Parathyroid adenoma (tissue), 2 donors: ENCODE data around the gene ANKRD34C.
"Not testable (repeated sequence)": the region's sequence is repeated elsewhere in the genome, so short reads cannot be mapped to it uniquely, and the experiment has no call there.

Experiments used
- H2AFZ ChIP-seq: fragments of 300-600 bp; sonication (generic); one replicate; pipeline ENCODE4 v1.7.0; 2017; ENCODE audit warnings: antibody characterized with exemption, mild to moderate bottlenecking
- H3K27ac ChIP-seq: fragments of 300-600 bp; sonication (generic); one replicate; pipeline ENCODE4 v1.7.0; 2017
- H3K27me3 ChIP-seq: fragments of 300-600 bp; sonication (generic); one replicate; pipeline ENCODE4 v1.7.0; 2017; ENCODE audit warnings: low read length; ENCODE audit not compliant: control insufficient read depth, insufficient read depth
- H3K36me3 ChIP-seq: fragments of 300-600 bp; sonication (generic); one replicate; pipeline ENCODE4 v1.7.0; 2017; ENCODE audit warnings: low read length; ENCODE audit not compliant: control insufficient read depth, insufficient read depth
- H3K4me1 ChIP-seq: fragments of 300-600 bp; sonication (generic); one replicate; pipeline ENCODE4 v1.7.0; 2017; ENCODE audit warnings: control low read depth
- H3K4me2 ChIP-seq: fragments of 300-600 bp; sonication (generic); one replicate; pipeline ENCODE4 v1.7.0; 2017; ENCODE audit warnings: low read length
- H3K4me3 ChIP-seq: fragments of 300-600 bp; sonication (generic); one replicate; pipeline ENCODE4 v1.7.0; 2017; ENCODE audit warnings: low read depth, low read length
- H3K79me2 ChIP-seq: fragments of 300-600 bp; sonication (generic); one replicate; pipeline ENCODE4 v1.7.0; 2017; ENCODE audit warnings: control low read depth
- H3K9ac ChIP-seq: fragments of 300-600 bp; sonication (generic); one replicate; pipeline ENCODE4 v1.7.0; 2017; ENCODE audit warnings: mild to moderate bottlenecking
- H3K9me3 ChIP-seq: fragments of 300-600 bp; sonication (generic); one replicate; pipeline ENCODE4 v1.7.0; 2017; ENCODE audit warnings: low read length; ENCODE audit not compliant: control insufficient read depth
- CTCF ChIP-seq: fragments of 300-600 bp; sonication (generic); IDR thresholded peaks from one replicate; pipeline ENCODE4 v1.7.0; 2017; ENCODE audit warnings: antibody characterized with exemption, mild to moderate bottlenecking
- donor health status: primary hyperparathyroidism.

Gene ANKRD34C

GRCh38 chr15:79314186-79314585 lies 31.7 kb downstream of the ANKRD34C start:
- Histone ChIP-seq H3K4me3 (no peak overlapping the region), H3K36me3 (no peaks in the 10 kb centered on the region), H3K27ac (no peak overlapping the region), H3K4me1 (no peaks in the 10 kb centered on the region), H3K4me2 (no peak overlapping the region), H2AFZ (no peak overlapping the region), H3K9ac (no peak overlapping the region), H3K9me3 (no peaks in the 10 kb centered on the region), H3K27me3 (no peaks in the 10 kb centered on the region), H3K79me2 (no peaks in the 10 kb centered on the region)
- TF ChIP-seq CTCF = no peak

DNA sequence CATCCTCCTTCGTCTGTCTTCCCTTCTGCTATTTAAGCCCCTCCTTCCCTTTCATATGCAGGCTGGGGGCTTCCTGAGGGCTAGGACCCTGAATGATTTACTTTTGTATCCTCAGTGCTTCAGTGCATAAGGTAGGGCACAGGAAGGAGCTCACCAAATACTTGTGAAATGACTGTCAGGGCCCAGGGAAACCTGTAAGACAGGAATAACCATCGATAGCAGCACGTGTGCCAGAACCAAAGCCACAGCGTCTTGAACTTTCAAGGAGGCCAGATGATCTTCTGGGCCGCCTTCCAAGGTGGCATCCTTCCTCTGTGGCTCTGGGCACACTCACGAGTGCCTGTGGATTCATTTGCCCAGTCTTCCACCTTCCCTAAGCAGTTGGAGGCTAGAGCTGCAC lies 32.3 kb downstream of the ANKRD34C start:
- no peak overlapping the region for H3K27ac ChIP-seq
- no peak overlapping the region for H2AFZ ChIP-seq
- no peak overlapping the region for H3K9ac ChIP-seq
- no peaks in the 10 kb centered on the region for H3K27me3 ChIP-seq
- no peak overlapping the region for H3K4me2 ChIP-seq
- no peak for TF ChIP-seq CTCF
- no peaks in the 10 kb centered on the region for H3K79me2 ChIP-seq
- no peaks in the 10 kb centered on the region for H3K36me3 ChIP-seq
- H3K9me3 ChIP-seq = no peaks in the 10 kb centered on the region
- no peak overlapping the region for H3K4me3 ChIP-seq
- H3K4me1 ChIP-seq = no peaks in the 10 kb centered on the region

GRCh38 chr15:79315623-79316328 lies 33.3 kb downstream of the ANKRD34C start:
- no peaks in the 10 kb centered on the region for H3K27me3 ChIP-seq
- H3K36me3 ChIP-seq = no peaks in the 10 kb centered on the region
- no peaks in the 10 kb centered on the region for H3K4me1 ChIP-seq
- TF ChIP-seq CTCF = no peak
- no peak overlapping the region for H3K9ac ChIP-seq
- no peaks in the 10 kb centered on the region for H3K79me2 ChIP-seq
- H3K27ac ChIP-seq = no peak overlapping the region
- H2AFZ ChIP-seq = no peak overlapping the region
- no peak overlapping the region for H3K4me3 ChIP-seq
- no peak overlapping the region for H3K4me2 ChIP-seq
- no peaks in the 10 kb centered on the region for H3K9me3 ChIP-seq

DNA sequence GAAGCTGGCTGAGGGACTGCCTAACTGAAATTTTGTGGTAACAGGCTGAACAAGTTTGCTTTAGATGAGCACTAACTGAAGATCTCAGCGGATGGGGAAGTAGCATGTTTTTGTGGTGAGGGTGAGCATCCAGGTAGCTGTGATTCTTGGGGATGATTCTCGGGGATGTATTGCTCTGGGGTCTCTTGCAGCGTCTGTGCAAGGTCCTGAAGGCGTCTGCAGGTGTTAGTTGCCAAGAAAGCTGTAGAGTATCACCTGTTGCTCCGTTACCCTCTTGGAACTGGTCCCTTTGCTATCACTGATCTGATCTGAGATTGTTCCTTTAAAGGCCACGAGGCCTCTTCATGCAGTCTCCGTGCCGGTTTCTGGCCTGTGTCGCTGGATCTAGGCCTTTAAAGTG lies 34.3 kb downstream of the ANKRD34C start:
- Histone ChIP-seq H3K9me3 (no peaks in the 10 kb centered on the region), H3K27me3 (no peaks in the 10 kb centered on the region), H3K4me3 (no peak overlapping the region), H3K4me1 (no peaks in the 10 kb centered on the region), H3K79me2 (no peaks in the 10 kb centered on the region), H3K36me3 (no peaks in the 10 kb centered on the region), H3K9ac (no peak overlapping the region), H3K27ac (no peak overlapping the region), H2AFZ (no peak overlapping the region), H3K4me2 (no peak overlapping the region)
- no peak for TF ChIP-seq CTCF

DNA sequence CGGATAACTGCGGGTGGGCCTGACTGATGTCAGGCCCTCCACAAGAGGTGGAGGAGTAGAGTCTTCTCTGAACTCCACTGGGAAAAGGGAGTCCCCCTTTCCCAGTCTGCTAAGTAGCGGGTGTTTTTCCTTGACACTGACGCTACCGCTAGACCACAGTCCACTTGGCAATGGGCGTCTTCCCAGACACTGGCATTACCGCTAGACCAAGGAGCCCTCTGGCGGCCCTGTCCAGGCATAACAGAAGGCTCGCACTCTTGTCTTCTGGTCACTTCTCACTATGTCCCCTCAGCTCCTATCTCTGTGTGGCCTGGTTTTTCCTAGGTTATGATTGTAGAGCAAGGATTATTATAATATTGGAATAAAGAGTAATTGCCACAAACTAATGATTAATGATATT lies 37.5 kb downstream of the ANKRD34C start:
- H3K9ac ChIP-seq, H3K9me3 ChIP-seq, H3K4me2 ChIP-seq, H3K4me1 ChIP-seq, H3K36me3 ChIP-seq, H3K27me3 ChIP-seq, H3K27ac ChIP-seq, H2AFZ ChIP-seq, H3K4me3 ChIP-seq, H3K79me2 ChIP-seq: not testable (repeated sequence)
